Fibroblast of the aortic adventitia (primary cell): ENCODE results near the gene NIPAL4. TPM values are rescaled to one million over a fixed set of nuclear protein-coding genes. Genes with fewer than 3 reads are reported as not detected.
"Not testable (repeated sequence)": the region's sequence is repeated elsewhere in the genome, so short reads cannot be mapped to it uniquely, and the experiment has no call there.

ENCODE experiments used
- DNase-seq: peaks from one replicate; pipeline ENCODE4 v3.0.0-alpha.2; 2010; ENCODE audit warnings: low read depth
- H3K4me3 ChIP-seq: 2 replicates; pipeline ENCODE4 v1.5.1; 2011; ENCODE audit warnings: low read depth, mild to moderate bottlenecking, control low read depth, low read length, moderate library complexity
- CTCF ChIP-seq: IDR thresholded peaks from 2 replicates; pipeline ENCODE4 v1.5.1; 2011; ENCODE audit warnings: mild to moderate bottlenecking, low read length, control low read depth, inconsistent platforms; ENCODE audit not compliant: insufficient read depth
- total RNA-seq: library from RNA; depleted of rRNA; stranded (reverse); fragments of >200 nt; gene quantifications from 2 replicates; pipeline ENCODE4 v1.2.3, GENCODE V29; 2012; ENCODE audit warnings: low replicate concordance

Gene NIPAL4
- total RNA-seq, 1 donor: under 0.01 TPM

GRCh38 chr5:157477814-157478494, 17.9 kb downstream of the NIPAL4 start:
- TF ChIP-seq CTCF: no peak
- DNase-seq: no peak
- no peak overlapping the region for H3K4me3 ChIP-seq

- DNase-seq: no peak
- no peak overlapping the region for H3K4me3 ChIP-seq
- no peak for TF ChIP-seq CTCF
Observed at GRCh38 chr5:157478726-157479125, 18.7 kb downstream of the NIPAL4 start.

- DNase-seq: peak; percentile 12
- no peak overlapping the region for H3K4me3 ChIP-seq
- TF ChIP-seq CTCF: no peak
Observed at GRCh38 chr5:157479166-157479565, 19.2 kb downstream of the NIPAL4 start.

- no peak for TF ChIP-seq CTCF
- H3K4me3 ChIP-seq: no peak overlapping the region
- no peak for DNase-seq
Observed at GRCh38 chr5:157479612-157480510, 19.8 kb downstream of the NIPAL4 start.

- TF ChIP-seq CTCF: no peak
- no peak overlapping the region for H3K4me3 ChIP-seq
- no peak for DNase-seq
Observed at GRCh38 chr5:157481265-157481664, 21.3 kb downstream of the NIPAL4 start.

GRCh38 chr5:157481666-157482065, 21.7 kb downstream of the NIPAL4 start:
- no peak for TF ChIP-seq CTCF
- DNase-seq: no peak
- H3K4me3 ChIP-seq: no peak overlapping the region

GRCh38 chr5:157482702-157483101, 22.7 kb downstream of the NIPAL4 start:
- not testable (repeated sequence) for DNase-seq, H3K4me3 ChIP-seq
